T-helper 1 cell treated with Interleukin-12 subunit alpha and Interleukin-12 subunit beta and Interleukin-4 antibody, amounts not matched to agents 30 ng/mL and 1 ng/mL, for 36 hours (primary cell): ENCODE results near the gene MED27. TPM values are rescaled to one million over a fixed set of nuclear protein-coding genes. Genes with fewer than 3 reads are reported as not detected.

ENCODE experiments used
- intact Hi-C: fragments of 100-400 bp; cut with micrococcal nuclease; formaldehyde crosslinking; loops from one replicate; pipeline ENCODE4 v1.15.1; 2024
- total RNA-seq: library from RNA; stranded (reverse); gene quantifications from 2 replicates; pipeline ENCODE4 v1.2.3, GENCODE V29; 2022

MED27 gene
- total RNA-seq, 1 donor from 2014 or later, result 29.5 TPM

DNA sequence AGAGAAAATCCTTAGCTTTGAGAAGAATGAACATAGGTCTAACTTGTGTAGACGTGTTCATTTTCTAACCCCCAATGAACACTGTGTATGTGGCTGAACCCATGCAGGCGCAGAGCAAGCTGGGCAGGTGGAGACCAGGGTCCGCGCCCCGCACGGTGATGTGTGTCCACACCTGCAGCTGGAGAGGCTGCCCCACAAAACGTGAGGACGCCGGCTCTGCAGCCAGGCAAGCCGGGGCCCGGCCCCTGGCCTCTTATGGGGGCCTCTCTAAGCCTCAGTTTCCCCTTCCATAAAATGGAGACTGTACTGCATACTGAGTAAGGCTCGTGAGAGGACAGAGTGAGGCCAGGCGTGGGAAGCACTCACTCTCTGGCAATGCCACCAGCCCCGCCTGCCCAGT lies 215.1 kb downstream of the MED27 start:
- intact Hi-C loops, result no loop called here

DNA sequence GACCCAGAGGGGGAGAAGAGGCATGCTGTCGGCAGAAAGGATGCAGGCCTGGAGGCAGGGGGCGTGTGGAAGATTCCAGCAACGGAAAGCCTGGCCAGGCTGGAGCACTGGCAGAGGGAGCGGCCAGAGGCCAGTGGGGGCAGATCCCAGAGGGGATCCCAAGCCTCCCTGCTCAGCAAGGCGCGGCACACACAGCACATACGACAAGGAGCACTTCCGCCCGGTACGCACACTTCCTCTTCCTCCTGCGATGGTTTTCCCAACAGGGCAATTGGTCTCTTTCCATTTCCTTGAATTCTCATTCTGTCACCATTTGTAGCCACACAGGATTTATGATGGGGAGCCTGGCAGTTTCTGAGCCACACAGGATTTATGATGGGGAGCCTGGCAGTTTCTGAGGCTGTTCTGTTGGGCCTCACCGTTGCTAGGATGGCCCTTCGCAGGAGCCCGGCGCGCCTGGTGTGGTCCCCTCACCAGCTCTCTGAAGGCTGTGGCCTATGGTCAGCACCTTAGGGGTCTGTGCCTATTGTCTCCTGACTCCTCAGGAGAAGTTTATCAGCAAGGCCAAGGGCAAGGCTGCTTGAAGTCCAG lies 216.3 kb downstream of the MED27 start:
- intact Hi-C loops, result no loop called here

DNA sequence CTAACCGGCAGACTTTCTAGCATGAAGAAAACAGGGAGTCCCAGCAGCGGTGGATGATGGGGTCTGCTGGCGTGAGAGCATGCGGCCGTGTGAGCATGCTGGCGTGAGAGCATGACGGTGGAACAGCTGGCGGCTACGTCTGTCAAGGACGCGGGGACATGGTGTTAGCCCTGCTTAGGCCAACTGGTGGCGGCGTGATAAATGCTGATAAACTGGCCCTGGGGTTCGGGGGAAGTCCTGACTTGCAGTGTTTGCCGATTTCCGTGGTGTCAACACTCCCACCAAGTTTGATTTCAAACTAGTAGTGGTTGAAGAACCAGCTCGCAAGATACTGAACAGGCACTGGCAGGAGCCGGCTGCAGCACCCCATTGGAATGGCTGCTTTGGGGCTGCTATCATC lies 217.4 kb downstream of the MED27 start:
- intact Hi-C loops, result no loop called here

DNA sequence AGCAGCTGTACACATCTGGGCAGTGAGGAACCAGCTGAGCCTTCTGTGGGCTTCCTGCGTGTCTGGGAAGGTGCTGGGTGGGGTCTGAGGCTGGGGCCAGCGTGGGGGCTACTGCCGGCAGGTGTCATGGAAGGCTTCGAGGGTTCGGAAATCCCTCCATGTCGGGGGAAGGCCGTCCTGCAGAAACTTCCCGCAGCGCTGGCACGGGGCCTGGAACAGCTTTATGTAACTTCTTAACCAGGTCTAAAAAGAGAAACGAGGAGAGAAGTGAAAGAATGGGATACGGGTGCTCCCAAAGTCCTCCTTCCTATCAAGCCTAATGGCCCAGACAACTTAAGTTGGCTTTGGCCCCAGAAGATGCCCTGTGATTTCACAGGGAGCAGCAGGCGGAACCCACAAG lies 219.2 kb downstream of the MED27 start:
- intact Hi-C loops, result no loop called here

DNA sequence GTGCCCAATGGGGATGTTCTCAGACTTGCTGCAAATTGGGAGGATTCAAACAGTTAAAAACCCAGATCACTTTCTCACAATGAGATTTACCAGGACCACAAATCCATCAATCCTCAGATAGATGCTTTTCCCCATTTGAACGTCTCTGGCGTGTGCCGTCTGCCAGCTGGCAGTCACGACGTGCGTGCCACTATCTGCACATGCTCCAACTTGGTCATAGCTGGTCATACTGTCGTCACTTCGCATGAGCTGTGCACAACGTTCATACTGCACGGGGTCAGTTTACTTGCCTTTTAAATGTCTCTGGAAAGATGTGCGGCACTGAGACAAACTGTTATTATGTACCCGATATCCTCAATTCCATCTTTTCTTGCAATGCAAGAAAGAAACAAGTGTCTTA lies 221.5 kb downstream of the MED27 start:
- intact Hi-C loops, result no loop called here

DNA sequence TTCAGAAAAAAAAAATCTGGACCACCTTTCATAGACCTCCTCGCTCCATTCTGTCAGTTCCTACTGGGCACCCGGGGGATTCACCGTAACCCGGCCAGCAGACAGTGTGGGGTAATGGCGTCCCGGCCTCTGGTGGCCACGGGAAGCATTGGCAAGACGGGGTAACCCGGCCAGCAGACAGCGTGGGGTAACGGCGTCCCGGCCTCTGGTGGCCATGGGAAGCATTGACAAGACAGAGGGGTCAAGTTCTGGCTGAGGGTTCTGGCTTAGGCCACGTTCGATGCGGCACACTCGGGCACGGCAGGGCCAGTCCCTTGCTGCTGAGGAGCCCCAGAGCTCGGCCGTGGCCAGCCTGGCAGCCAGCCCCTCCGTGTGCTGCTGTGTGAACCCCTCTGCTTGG lies 223.6 kb downstream of the MED27 start:
- intact Hi-C loops, result no loop called here

DNA sequence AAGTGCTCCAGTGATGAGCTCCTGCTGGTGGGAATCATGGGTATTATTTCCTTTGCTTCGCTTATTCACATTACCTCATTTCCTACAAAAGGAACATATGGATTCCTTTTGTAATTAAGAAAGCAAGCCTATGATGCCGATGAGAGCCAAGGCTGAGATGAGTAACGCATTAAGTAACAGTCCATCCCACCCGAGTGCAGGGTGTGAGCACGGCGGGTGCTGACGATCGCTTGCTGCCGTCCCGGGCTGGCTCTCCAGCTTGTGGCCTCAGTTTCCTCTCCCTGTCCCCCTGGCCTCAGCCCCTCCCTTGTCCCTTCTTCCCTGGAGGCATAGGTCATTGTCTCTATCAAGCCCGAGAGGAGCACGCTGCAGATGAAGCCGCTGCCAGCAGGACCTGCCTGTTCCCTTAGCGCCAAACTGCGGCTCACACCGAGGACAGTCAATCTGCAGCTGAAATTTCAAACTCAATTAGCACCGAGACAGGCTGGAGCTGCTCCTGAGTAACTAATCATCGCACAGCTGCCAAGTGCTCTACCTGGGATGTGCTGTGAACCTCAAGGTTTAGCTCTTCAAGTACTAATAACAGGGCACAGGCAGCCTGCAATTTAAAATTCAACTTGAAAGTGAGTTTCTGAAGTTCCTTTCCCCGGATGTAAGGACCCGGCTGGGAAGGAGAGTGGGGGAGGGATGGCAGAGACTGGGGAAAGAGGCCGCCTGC lies 224.6 kb downstream of the MED27 start:
- intact Hi-C loops, result no loop called here

DNA sequence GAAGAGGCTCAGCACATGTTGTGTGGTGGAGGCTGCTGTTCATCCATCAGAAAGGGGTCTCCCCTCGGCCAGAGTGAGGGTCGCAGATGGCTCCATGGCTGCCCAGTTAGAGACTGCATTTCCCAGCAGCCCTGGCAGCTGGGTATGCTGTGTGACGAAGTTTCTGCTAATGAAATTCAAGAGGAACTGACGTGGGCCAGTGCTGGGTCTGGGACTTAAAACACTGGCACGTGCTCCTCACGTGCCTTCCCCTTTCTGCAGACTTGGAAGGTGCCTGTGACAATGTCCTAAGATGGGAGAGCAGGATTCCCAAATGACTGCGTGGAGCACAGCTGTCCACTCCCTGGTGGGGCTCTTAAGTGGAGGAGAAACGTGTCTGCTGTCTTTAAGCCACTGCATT lies 225.3 kb downstream of the MED27 start:
- intact Hi-C loops, result no loop called here

DNA sequence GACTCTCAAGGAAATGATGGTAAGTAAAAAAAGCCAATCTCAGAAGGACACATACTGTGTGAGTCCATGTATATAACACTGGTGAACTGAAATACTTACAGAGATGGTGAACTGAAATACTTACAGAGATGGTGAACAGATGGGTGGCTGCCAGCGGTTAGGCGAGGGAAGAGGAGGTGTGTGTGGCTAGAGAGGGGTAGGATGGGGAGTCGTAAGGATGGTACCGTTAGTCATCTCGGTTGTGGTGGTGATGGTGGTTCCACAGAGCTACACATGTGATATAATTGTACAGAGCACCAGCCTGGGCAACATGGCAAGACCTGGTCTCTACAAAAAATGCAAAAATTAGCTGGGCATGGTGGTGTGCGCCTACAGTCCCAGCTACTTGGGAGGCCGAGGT lies 226.2 kb downstream of the MED27 start:
- intact Hi-C loops, result no loop called here

DNA sequence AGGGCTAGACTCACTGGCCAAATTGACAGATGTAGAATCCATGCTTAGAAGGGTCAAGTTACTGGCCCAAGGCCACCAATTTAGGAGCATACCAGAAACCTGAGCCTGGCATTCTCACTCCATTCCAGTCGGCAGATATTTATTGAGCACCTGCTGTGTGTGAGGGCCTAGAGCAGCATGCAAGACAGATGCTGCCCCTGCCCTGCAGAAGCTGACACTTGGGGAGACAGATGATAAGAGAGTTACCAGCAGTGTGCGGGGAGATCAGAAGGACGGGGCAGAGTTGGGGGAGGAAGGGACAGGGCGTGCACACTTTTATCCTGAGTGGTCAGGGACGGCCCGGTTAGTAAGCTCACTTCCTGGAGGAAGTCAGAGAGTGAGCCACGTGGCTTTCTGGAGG lies 228.3 kb downstream of the MED27 start:
- intact Hi-C loops, result no loop called here

DNA sequence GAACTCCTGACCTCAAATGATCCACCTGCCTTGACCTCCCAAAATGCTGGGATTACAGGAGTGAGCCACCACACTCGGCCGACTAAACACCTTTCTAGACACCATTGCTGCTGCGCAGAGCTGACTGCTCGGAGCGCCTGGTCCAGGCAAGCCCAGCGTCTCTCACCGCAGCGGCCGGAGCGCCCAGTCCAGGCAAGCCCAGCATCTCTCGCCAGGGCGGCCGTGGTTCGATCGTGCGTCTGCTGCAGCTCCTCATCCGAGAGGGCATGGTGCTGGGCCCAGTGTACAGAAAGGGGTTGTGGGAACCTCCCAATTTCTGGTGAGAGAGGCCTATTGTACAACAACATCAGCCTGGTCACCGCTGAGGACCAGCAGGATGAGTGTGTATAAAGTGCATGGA lies 230.3 kb downstream of the MED27 start:
- intact Hi-C loops, result no loop called here

DNA sequence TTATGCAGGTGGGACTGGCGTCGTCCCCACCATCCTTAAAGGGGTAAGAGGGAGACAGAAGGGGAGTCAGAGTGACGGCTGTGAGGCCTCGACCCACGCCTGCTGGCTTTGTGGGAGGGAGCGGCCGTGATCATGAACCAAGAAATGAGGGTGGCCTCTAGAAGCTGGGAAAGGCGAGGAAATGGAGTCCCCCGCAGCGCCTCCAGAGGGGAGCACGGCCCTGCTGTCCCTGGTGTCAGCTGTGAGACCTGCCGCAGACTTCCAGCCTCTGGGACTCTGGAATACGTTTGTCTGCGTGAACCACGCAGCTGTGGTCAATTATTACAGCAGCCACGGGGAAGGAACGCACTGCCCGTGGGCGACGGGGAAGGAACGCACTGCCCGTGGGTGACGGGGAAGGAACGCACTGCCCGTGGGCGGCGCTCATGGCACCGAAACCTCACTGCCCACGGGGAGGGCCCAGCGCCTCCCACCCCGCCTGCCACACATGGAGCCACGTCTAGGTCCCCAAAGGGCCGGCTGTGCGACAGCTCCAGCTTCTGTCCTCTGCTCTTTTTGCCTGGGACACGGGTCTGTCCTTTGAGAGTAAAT lies 231.0 kb downstream of the MED27 start:
- intact Hi-C loops, result no loop called here

DNA sequence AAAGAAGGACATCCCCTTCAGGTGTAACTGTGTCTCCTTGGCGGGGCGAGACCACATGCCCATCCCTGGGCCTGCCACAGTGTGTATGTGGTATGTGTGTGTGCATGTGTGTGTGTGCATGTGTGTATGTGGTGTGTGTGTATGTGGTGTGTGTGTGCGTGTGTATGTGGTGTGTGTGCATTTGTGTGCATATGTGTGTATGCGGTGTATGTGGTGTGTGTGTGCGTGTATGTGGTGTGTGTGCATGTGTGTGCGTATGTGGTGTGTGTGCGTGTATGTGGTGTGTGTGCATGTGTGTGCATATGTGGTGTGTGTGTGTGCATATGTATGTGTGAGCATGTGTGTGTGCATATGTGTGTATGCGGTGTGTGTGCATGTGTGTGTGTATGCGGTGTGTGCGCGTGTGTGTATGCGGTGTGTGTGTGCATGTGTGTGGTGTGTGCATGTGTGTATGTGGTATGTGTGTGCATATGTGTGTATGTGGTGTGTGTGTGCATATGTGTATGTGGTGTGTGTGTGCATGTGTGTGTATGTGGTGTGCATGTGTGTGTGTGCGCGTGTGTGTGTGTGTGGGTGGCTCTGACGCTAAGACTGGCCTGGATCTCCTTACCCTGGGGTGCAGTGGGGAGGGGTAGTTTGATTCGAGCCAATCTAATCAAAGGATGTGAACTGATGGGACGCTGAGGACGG lies 231.9 kb downstream of the MED27 start:
- intact Hi-C loops, result no loop called here

DNA sequence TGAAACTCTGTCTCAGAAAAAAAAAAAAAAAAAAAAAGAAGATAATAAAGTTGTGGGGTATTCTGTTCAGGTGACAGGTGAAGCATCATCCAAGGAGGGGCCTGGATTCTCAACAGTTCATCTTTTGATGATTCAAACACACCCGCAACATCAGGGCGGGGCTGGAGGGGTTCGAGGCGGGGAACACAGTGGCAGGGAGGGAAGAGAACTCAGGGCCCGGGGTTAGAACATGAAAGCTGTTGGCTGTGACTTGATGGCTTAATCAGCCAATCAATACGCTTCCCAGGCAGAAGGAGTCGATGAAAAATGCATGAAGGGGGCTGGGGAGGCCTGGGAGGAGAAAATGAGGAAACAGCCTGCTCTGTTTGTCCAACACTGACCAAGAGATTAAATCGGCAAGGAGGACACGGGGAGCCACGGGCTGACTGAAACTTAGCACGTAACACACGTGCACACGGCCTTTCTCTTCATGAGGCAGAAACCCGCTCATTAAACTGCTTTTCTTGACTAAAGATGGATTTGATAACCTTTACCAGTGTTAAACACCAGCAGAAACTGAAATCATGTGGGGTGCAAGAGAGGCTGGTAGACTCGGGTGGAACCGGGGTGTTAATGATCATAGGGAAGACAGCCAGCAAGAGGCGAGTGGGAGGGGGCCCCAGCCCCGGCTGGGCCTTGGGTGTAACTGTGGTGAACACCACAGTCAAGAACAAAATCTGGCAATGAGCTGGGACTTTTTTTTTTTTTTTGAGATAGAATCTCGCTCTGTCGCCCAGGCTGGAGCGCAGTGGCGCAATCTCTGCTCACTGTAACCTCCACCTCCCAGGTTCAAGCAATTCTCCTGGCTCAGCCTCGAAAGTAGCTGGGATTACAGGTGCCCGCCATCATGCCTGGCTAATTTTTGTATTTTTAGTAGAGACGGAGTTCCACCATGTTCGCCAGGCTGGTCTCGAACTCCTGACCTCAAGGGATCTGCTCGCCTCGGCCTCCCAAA lies 234.1 kb downstream of the MED27 start:
- intact Hi-C loops, result no loop called here

DNA sequence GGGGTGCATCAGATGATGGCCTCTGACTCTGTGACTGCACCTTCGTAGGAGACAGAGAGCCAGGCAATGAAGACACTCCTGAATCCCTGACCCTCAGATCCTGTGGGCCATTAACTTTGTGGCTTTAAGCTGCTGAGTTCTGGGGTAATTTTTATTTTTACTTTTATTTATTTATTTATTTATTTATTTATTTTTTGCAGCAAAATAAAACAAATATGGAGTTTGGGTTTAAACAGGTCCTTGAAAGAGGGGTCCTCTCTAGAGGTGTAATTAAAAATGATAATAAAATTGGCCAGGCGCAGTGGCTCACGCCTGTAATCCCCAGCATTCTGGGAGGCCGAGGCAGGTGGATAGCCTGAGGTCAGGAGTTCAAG lies 234.9 kb downstream of the MED27 start:
- intact Hi-C loops, result no loop called here

DNA sequence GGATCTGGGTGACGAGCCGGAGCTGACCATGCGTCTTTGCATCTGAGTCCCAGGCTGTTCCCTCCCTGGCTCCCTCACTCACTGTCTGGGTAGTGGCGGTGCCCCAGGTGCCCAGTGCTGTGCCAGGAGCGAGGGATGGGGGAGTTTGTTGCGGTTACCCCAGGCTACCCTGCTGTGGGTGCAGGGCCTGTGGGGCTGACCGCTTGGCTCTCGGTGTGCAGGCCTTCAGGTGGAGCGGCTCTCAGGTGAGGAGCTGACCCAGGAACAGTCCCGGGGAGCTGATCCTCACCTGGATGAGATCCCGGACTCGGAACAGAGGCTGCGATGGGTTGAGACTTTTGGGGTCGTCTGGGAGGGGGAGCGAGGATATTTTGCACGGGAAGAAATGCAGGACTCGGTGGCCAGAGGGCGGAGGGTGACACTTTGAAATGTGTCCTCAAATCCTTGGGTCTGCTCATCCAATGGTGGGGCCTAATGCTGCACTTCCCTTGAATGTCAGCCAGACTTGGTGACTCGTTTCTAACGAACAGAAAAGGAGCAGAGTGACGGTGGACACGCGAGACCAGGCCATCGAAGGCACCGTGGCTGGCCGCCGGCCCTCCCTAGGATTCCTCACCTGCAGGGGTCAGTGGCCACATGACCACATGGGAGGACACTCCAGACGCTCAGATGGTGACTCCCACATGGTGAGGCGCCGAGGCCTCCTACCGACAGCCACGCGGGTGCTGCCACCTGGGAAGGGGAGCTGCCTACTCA lies 235.5 kb downstream of the MED27 start:
- intact Hi-C loops, result no loop called here

DNA sequence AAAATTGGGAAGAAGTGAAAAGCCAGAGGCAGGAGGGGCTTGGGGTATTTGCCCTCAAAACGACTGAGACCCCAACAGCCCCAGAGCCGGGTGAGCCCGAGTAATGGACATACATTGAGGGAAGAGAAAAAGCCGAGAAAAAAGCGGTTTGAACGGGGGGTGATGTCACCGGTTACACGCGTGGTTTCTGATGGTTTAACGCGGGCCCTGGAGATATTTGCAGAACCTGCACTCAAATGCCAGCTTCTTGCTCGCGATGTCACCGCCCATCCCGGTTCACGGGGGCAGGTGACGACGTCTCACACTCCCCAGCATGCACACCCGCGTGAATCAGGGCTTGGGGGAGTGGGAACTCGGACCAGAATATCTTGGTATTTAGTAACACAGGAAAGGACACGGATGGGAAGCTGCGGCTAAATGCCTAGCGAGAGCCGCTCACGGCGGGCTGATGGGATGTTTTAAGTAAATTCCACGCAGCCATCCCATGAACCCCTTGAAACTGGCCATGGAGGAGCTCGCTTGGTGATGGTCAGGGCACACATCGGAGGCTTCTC lies 237.8 kb downstream of the MED27 start:
- intact Hi-C loops, result no loop called here

DNA sequence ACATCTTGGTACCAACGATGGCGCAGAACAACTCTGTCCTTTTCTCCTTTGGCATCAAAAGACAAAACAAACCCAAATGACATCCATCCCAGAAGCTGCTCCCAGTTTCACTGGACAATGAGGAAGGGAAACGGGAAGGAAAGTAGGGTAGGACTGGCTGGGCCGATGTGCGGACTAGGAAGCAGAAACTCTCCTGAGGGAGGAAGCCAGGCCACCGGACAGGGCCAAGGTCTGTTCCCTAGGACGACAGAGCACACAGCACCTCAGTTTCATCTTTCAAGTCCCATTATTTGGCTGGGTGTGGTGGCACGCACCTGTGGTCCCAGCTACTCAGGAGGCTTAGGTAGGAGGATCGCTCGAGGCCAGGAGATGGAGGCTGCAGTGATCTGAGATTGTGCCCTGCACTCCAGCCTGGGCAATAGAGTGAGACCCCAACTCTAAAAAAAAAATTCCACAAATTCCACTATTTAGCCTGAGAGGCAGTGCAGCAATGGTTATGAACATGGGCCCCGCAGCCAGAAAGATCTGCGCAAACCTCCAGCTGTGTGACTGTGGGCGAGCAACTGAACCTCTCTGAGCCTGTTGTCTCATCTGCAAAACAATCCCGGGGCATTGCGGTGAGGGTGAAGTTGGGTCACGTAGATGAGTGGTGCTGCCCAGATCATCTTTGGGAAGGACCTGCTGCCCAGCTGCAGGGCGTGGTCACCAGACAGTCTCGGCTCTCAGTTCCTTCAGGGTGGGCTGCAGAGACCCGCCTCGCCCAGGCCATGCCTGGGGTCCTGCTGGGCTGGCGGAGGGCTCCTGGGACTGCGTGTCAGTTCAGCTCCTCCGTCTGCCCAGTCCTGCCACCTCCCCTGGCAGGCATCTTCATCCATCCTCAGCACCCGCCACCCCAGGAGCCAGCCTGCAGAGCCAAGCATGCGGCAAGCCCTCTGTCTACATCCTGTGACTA lies 238.6 kb downstream of the MED27 start:
- intact Hi-C loops, result no loop called here

DNA sequence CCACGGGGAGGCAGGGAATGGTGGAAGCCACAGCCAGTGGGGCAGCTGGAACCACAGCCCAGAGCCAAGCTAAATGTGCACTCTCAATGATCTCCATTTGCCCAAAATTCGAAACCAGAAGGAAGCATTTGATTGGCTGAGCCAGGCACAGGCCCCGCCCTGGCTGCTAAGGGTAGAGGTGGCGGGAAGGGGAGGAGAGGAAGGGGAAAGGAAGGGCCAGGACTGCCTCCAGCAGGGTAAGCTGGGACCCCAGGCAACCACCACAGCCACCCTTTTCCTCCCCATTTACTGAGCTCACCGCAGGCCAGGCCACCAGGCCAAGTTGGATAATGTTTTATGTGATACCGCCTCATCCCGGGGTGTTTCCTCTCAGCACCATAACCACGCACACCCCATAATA lies 239.4 kb downstream of the MED27 start:
- intact Hi-C loops, result no loop called here
